H9 (cell line): ENCODE data around the gene SMO. TPM values are rescaled to one million over a fixed set of nuclear protein-coding genes. Genes with fewer than 3 reads are reported as not detected.

Source experiments
- DNase-seq: peaks from one replicate; pipeline ENCODE4 v3.0.0-alpha.2; 2017
- H2AFZ ChIP-seq: one replicate; pipeline ENCODE4 v1.6.1; 2013; ENCODE audit warnings: mild to moderate bottlenecking, low read length, control low read depth, moderate library complexity
- H2AK5ac ChIP-seq: 2 replicates; pipeline ENCODE4 v1.6.1; 2013; ENCODE audit warnings: low read length, control low read depth, mixed read lengths; ENCODE audit not compliant: insufficient read length
- H2BK120ac ChIP-seq: one replicate; pipeline ENCODE4 v1.6.1; 2013; ENCODE audit warnings: low read depth, mild to moderate bottlenecking, low read length, control low read depth, inconsistent platforms; ENCODE audit not compliant: poor library complexity, severe bottlenecking
- H2BK12ac ChIP-seq: 2 replicates; pipeline ENCODE4 v1.6.1; 2013; ENCODE audit warnings: low read length, control low read depth, mixed read lengths, low read depth; ENCODE audit not compliant: insufficient read length
- H2BK15ac ChIP-seq: 2 replicates; pipeline ENCODE4 v1.6.1; 2013; ENCODE audit warnings: low read depth, low read length, control low read depth
- H2BK20ac ChIP-seq: one replicate; pipeline ENCODE4 v1.6.1; 2013; ENCODE audit warnings: low read depth, mild to moderate bottlenecking, low read length, control low read depth, inconsistent platforms; ENCODE audit not compliant: poor library complexity, severe bottlenecking
- H2BK5ac ChIP-seq: 2 replicates; pipeline ENCODE4 v1.6.1; 2013; ENCODE audit warnings: low read length, control low read depth, mixed read lengths; ENCODE audit not compliant: insufficient read length
- H3K14ac ChIP-seq: 2 replicates; pipeline ENCODE4 v1.6.1; 2013; ENCODE audit warnings: low read length, control low read depth; ENCODE audit not compliant: insufficient read depth
- H3K18ac ChIP-seq: 2 replicates; pipeline ENCODE4 v1.6.1; 2013; ENCODE audit warnings: low read depth, mild to moderate bottlenecking, mixed read lengths, low read length, control low read depth; ENCODE audit not compliant: insufficient read length
- H3K23ac ChIP-seq: 2 replicates; pipeline ENCODE4 v1.6.1; 2013; ENCODE audit warnings: low read length, control low read depth, mixed read lengths, low read depth; ENCODE audit not compliant: insufficient read length
- H3K23me2 ChIP-seq: 2 replicates; pipeline ENCODE4 v1.6.1; 2013; ENCODE audit warnings: low read depth, mild to moderate bottlenecking, mixed read lengths, low read length, control low read depth; ENCODE audit not compliant: insufficient read length, poor library complexity, severe bottlenecking
- H3K27ac ChIP-seq: 2 replicates; pipeline ENCODE4 v1.5.1; 2013; ENCODE audit warnings: low read length, control low read depth, mixed read lengths, low read depth; ENCODE audit not compliant: insufficient read length
- H3K27me3 ChIP-seq: 2 replicates; pipeline ENCODE4 v1.6.1; 2013; ENCODE audit warnings: low read length, control low read depth, inconsistent platforms; ENCODE audit not compliant: insufficient read depth
- H3K4ac ChIP-seq: 2 replicates; pipeline ENCODE4 v1.6.1; 2013; ENCODE audit warnings: low read depth, mild to moderate bottlenecking, control low read depth, inconsistent platforms, low read length, moderate library complexity
- H3K4me1 ChIP-seq: 2 replicates; pipeline ENCODE4 v1.6.1; 2013; ENCODE audit warnings: low read length, control low read depth, inconsistent platforms; ENCODE audit not compliant: insufficient read depth
- H3K4me2 ChIP-seq: 2 replicates; pipeline ENCODE4 v1.6.1; 2013; ENCODE audit warnings: low read length, control low read depth, mixed read lengths; ENCODE audit not compliant: insufficient read length, insufficient read depth
- H3K56ac ChIP-seq: 2 replicates; pipeline ENCODE4 v1.6.1; 2013; ENCODE audit warnings: low read depth, mild to moderate bottlenecking, mixed read lengths, low read length, control low read depth; ENCODE audit not compliant: insufficient read length
- H3K79me1 ChIP-seq: 2 replicates; pipeline ENCODE4 v1.6.1; 2013; ENCODE audit warnings: low read depth, mild to moderate bottlenecking, moderate library complexity, low read length, control low read depth, inconsistent platforms; ENCODE audit not compliant: insufficient read depth, poor library complexity, severe bottlenecking
- H3K79me2 ChIP-seq: 2 replicates; pipeline ENCODE4 v1.6.1; 2013; ENCODE audit warnings: low read length, control low read depth, inconsistent platforms; ENCODE audit not compliant: insufficient read depth
- H3K9ac ChIP-seq: 2 replicates; pipeline ENCODE4 v1.6.1; 2013; ENCODE audit warnings: low read length, control low read depth, mixed read lengths; ENCODE audit not compliant: insufficient read length; ENCODE audit errors: extremely low read depth
- H3K9me3 ChIP-seq: one replicate; pipeline ENCODE4 v1.6.1; 2013; ENCODE audit warnings: low read depth, low read length, inconsistent platforms; ENCODE audit not compliant: control insufficient read depth
- H3T11ph ChIP-seq: one replicate; pipeline ENCODE4 v1.6.1; 2013; ENCODE audit warnings: mild to moderate bottlenecking, low read length, control low read depth, inconsistent platforms
- H4K20me1 ChIP-seq: one replicate; pipeline ENCODE4 v1.6.1; 2013; ENCODE audit not compliant: control insufficient read depth, insufficient read length, insufficient read depth
- H4K5ac ChIP-seq: 2 replicates; pipeline ENCODE4 v1.6.1; 2013; ENCODE audit warnings: low read depth, mild to moderate bottlenecking, mixed read lengths, low read length, control low read depth; ENCODE audit not compliant: insufficient read length
- H4K8ac ChIP-seq: replicated peaks from 2 replicates; pipeline ENCODE4 v1.6.1; 2013; ENCODE audit warnings: low read length, control low read depth, mixed read lengths, low read depth; ENCODE audit not compliant: insufficient read length
- H4K91ac ChIP-seq: 2 replicates; pipeline ENCODE4 v1.6.1; 2013; ENCODE audit warnings: low read depth, mild to moderate bottlenecking, moderate library complexity, mixed read lengths, low read length, control low read depth; ENCODE audit not compliant: insufficient read length
- H3K27ac Mint-ChIP-seq, 3 experiments: 2 replicates in 2 of 3; 3 replicates in 1 of 3; pipeline ENCODE4 v1.8.0; 2020 to 2021; ENCODE audit warnings: mixed read lengths in 3 of 3, mild to moderate bottlenecking in 1 of 3, moderate library complexity in 1 of 3
- H3K27me3 Mint-ChIP-seq: 2 replicates; pipeline ENCODE4 v1.8.0; 2021; ENCODE audit warnings: low read depth, mild to moderate bottlenecking, moderate library complexity, mixed read lengths
- H3K36me3 Mint-ChIP-seq, 3 experiments: 2 replicates in 2 of 3; 3 replicates in 1 of 3; pipeline ENCODE4 v1.8.0; 2020 to 2021; ENCODE audit warnings: low read depth in 3 of 3, mixed read lengths in 3 of 3; ENCODE audit not compliant: insufficient read depth in 1 of 3
- H3K4me1 Mint-ChIP-seq, 2 experiments: 2 replicates each; pipeline ENCODE4 v1.8.0; 2020; ENCODE audit warnings: mixed read lengths in 2 of 2
- H3K4me3 Mint-ChIP-seq, 2 experiments: 2 replicates in 1 of 2; 3 replicates in 1 of 2; pipeline ENCODE4 v1.8.0; 2020 to 2021; ENCODE audit warnings: mild to moderate bottlenecking in 2 of 2, mixed read lengths in 2 of 2, moderate library complexity in 1 of 2
- H3K9me3 Mint-ChIP-seq, 2 experiments: 2 replicates in 1 of 2; 3 replicates in 1 of 2; pipeline ENCODE4 v1.8.0; 2020; ENCODE audit warnings: mild to moderate bottlenecking in 2 of 2, mixed read lengths in 2 of 2, moderate library complexity in 1 of 2
- CTCF ChIP-seq: fragments of 200-600 bp; sonication (generic); conservative IDR thresholded peaks from 3 replicates; pipeline ENCODE4 v1.8.0; 2021; ENCODE audit warnings: antibody characterized with exemption, mild to moderate bottlenecking
- WGBS: extraction: QIAGEN DNeasy Blood & Tissue Kit; methylation state at CpG from one replicate; pipeline ENCODE4 v1.1.7; 2013; ENCODE audit warnings: missing lambda C conversion rate, low lambda C conversion rate, mixed read lengths; ENCODE audit not compliant: insufficient read length; ENCODE audit errors: extremely low coverage; 5-methylcytosine and 5-hydroxymethylcytosine counted together
- total RNA-seq: library from RNA; stranded (reverse); gene quantifications from 2 replicates; pipeline ENCODE4 v1.2.1, GENCODE V29; 2021

Gene SMO
- total RNA-seq, 1 experiment from 2014 or later = 66.8 TPM

GRCh38 chr7:129150199-129150996 lies 38.0 kb upstream of the SMO start:
- DNase-seq = peak; percentile 75
- Histone ChIP-seq H3T11ph (no peak overlapping the region), H2BK5ac (no peak overlapping the region), H2BK20ac (no peak overlapping the region), H2BK15ac (no peak overlapping the region), H4K5ac (no peak overlapping the region), H3K23me2 (no peaks in the 10 kb centered on the region), H3K9ac (no peak overlapping the region), H3K56ac (no peak overlapping the region), H2BK120ac (no peak overlapping the region), H3K79me1 (no peaks in the 10 kb centered on the region), H3K18ac (no peak overlapping the region), H2AFZ (no peak overlapping the region), H4K8ac (no peak overlapping the region), H3K4me1 (no peaks in the 10 kb centered on the region; the same call in 1 of the 2 replicates), H4K91ac (no peak overlapping the region), H3K4me2 (no peak overlapping the region), H3K23ac (no peak overlapping the region), H3K79me2 (no peaks in the 10 kb centered on the region), H3K27me3 (no peaks in the 10 kb centered on the region), H3K9me3 (no peaks in the 10 kb centered on the region), H2BK12ac (no peak overlapping the region), H3K14ac (no peak overlapping the region), H4K20me1 (no peaks in the 10 kb centered on the region), H2AK5ac (no peak overlapping the region), H3K27ac (no peak overlapping the region), H3K4ac (no peak overlapping the region)
- H3K9me3 Mint-ChIP-seq = no peaks in the 10 kb centered on the region; a peak in 2 of 5 replicates
- WGBS = no CpG with 5 or more reads among the region's 8 CpGs
- H3K27me3 Mint-ChIP-seq = peaks cover 6% of the 10 kb centered on the region
- peaks cover 16 to 23% of the 10 kb centered on the region in 2 experiments for H3K4me1 Mint-ChIP-seq
- H3K36me3 Mint-ChIP-seq = no peaks in the 10 kb centered on the region; a peak in 2 of 7 replicates
- TF ChIP-seq CTCF = no peak
- H3K27ac Mint-ChIP-seq = no peak overlapping the region
- no peak overlapping the region for H3K4me3 Mint-ChIP-seq
